GM18499 (cell line): ENCODE measurements around the gene RAB44.
A peak's percentile ranks its signal among the peaks of the same experiment; 100 is the strongest.

Source experiments
- ATAC-seq: cut with Tn5 transposase; IDR thresholded peaks from one replicate; pipeline ENCODE4 v1.9.1; 2021; ENCODE audit warnings: moderate number of reproducible peaks; ENCODE audit not compliant: insufficient read depth, unreplicated experiment

RAB44 gene

GRCh38 chr6:36724514-36725390 lies 27.1 kb downstream of the RAB44 start:
- ATAC-seq: no peak

GRCh38 chr6:36725581-36725980 lies 28.0 kb downstream of the RAB44 start:
- ATAC-seq: no peak

- ATAC-seq: no peak
Measured at GRCh38 chr6:36727505-36728021, 29.9 kb downstream of the RAB44 start.

GRCh38 chr6:36728289-36729160 lies 30.9 kb downstream of the RAB44 start:
- ATAC-seq: no peak

- ATAC-seq: no peak
Measured at GRCh38 chr6:36729161-36729524, 31.5 kb downstream of the RAB44 start.

- ATAC-seq: no peak
Measured at GRCh38 chr6:36730424-36731380, 33.1 kb downstream of the RAB44 start.

GRCh38 chr6:36731622-36732310 lies 34.1 kb downstream of the RAB44 start:
- ATAC-seq: no peak

GRCh38 chr6:36733300-36733699 lies 35.7 kb downstream of the RAB44 start:
- no peak for ATAC-seq

- ATAC-seq: no peak
Measured at GRCh38 chr6:36734486-36735060, 36.9 kb downstream of the RAB44 start.

- peak; percentile 65 for ATAC-seq
Measured at GRCh38 chr6:36735110-36736071, 37.8 kb downstream of the RAB44 start.

GRCh38 chr6:36737043-36737785 lies 39.6 kb downstream of the RAB44 start:
- ATAC-seq: no peak

GRCh38 chr6:36738108-36738507 lies 40.5 kb downstream of the RAB44 start:
- ATAC-seq: no peak

GRCh38 chr6:36739947-36740817 lies 42.6 kb downstream of the RAB44 start:
- ATAC-seq: no peak

- ATAC-seq: no peak
Measured at GRCh38 chr6:36740818-36741179, 43.2 kb downstream of the RAB44 start.

GRCh38 chr6:36742146-36742545 lies 44.5 kb downstream of the RAB44 start:
- ATAC-seq: no peak

GRCh38 chr6:36743032-36743431 lies 45.4 kb downstream of the RAB44 start:
- no peak for ATAC-seq
